ENCODE results near the gene CX3CL1. TPM values are rescaled to one million over a fixed set of nuclear protein-coding genes. Genes with fewer than 3 reads are reported as not detected.

CX3CL1 gene
- total RNA-seq, 6 donors from 2014 or later, result 6.3 to 106 (median 31.7) TPM

GRCh38 chr16:57384248-57385070 lies 12.2 kb downstream of the CX3CL1 start:
- H3K9me3 ChIP-seq, result no peaks in the 10 kb centered on the region
- peaks cover 18 to 38% (median 29%) of the 10 kb centered on the region in 4 donors for H3K4me1 ChIP-seq
- H3K27ac ChIP-seq, result peak overlapping the region in 2 of 4 donors; percentile 12 to 61
- ATAC-seq (ENCODE audit: low FRiP score in 2 of 2) (peak in 1 of 2 donors; percentile 48), DNase-seq (peak in 1 of 2 donors; percentile 52)
- TF ChIP-seq CTCF (IDR thresholded peaks at IDR 0.05) (no peak), POLR2A (IDR thresholded peaks at IDR 0.05) (no peak), EP300 (IDR thresholded peaks at IDR 0.05) (no peak), POLR2AphosphoS5 (IDR thresholded peaks at IDR 0.05) (no peak)
- H3K4me3 ChIP-seq, result no peak overlapping the region
- H3K27me3 ChIP-seq, result no peaks in the 10 kb centered on the region
- H3K36me3 ChIP-seq, result peaks cover 0 to 26% (median 7%) of the 10 kb centered on the region in 4 donors
- 56 to 64% methylated on average over 5 to 11 of the region's 11 CpGs for WGBS, 2 donors

- no peak for TF ChIP-seq CTCF (IDR thresholded peaks at IDR 0.05)
- no peak for TF ChIP-seq EP300 (IDR thresholded peaks at IDR 0.05)
- no peak for TF ChIP-seq POLR2AphosphoS5 (IDR thresholded peaks at IDR 0.05)
- TF ChIP-seq POLR2A (IDR thresholded peaks at IDR 0.05), result no peak
- Histone ChIP-seq H3K9me3 (no peaks in the 10 kb centered on the region), H3K4me1 (peaks cover 18 to 32% (median 24%) of the 10 kb centered on the region in 4 donors), H3K27me3 (no peaks in the 10 kb centered on the region), H3K36me3 (peaks cover 0 to 21% (median 7%) of the 10 kb centered on the region in 4 donors), H3K4me3 (no peak overlapping the region), H3K27ac (peak overlapping the region in 2 of 4 donors; percentile 12 to 61)
- DNase-seq (no peak), ATAC-seq (ENCODE audit: low FRiP score in 2 of 2) (no peak)
- WGBS, 2 donors, result 74 to 88% methylated on average over 3 to 5 of the region's 5 CpGs
Measured at GRCh38 chr16:57385083-57385482, 12.8 kb downstream of the CX3CL1 start.

- no peak overlapping the region for H3K4me3 ChIP-seq
- ATAC-seq (ENCODE audit: low FRiP score in 2 of 2), result no peak
- H3K27me3 ChIP-seq, result no peaks in the 10 kb centered on the region
- peaks cover 17 to 28% (median 23%) of the 10 kb centered on the region in 4 donors for H3K4me1 ChIP-seq
- no peak for TF ChIP-seq EP300 (IDR thresholded peaks at IDR 0.05)
- H3K9me3 ChIP-seq, result no peaks in the 10 kb centered on the region
- H3K36me3 ChIP-seq, result peaks cover 0 to 21% (median 7%) of the 10 kb centered on the region in 4 donors
- no peak for DNase-seq
- WGBS, 2 donors, result 87 to 88% methylated on average over 5 of the region's 5 CpGs
- H3K27ac ChIP-seq, result no peak overlapping the region
Measured at GRCh38 chr16:57386381-57386951, 14.2 kb downstream of the CX3CL1 start.

GRCh38 chr16:57387598-57388354 lies 15.5 kb downstream of the CX3CL1 start:
- 69 to 78% methylated on average over 3 of the region's 3 CpGs for WGBS, 2 donors
- Histone ChIP-seq H3K4me3 (no peak overlapping the region), H3K36me3 (peaks cover 0 to 8% (median 0%) of the 10 kb centered on the region in 4 donors), H3K9me3 (no peaks in the 10 kb centered on the region), H3K4me1 (peaks cover 17 to 26% (median 22%) of the 10 kb centered on the region in 4 donors), H3K27ac (peak overlapping the region in 2 of 4 donors; percentile 10 to 40), H3K27me3 (no peaks in the 10 kb centered on the region)
- no peak for ATAC-seq (ENCODE audit: low FRiP score in 2 of 2)
- DNase-seq, result no peak
- TF ChIP-seq POLR2AphosphoS5 (IDR thresholded peaks at IDR 0.05) (no peak), EP300 (IDR thresholded peaks at IDR 0.05) (no peak), CTCF (IDR thresholded peaks at IDR 0.05) (no peak), POLR2A (IDR thresholded peaks at IDR 0.05) (no peak)

Measured in upper lobe of left lung (tissue), 6 donors.